ENCODE measurements around the gene OR2A5. TPM values are rescaled to one million over a fixed set of nuclear protein-coding genes. Genes with fewer than 3 reads are reported as not detected.
"Not testable (repeated sequence)": the region's sequence is repeated elsewhere in the genome, so short reads cannot be mapped to it uniquely, and the experiment has no call there.

OR2A5 gene
- total RNA-seq, 1 donor from 2014 or later: not detected

DNA sequence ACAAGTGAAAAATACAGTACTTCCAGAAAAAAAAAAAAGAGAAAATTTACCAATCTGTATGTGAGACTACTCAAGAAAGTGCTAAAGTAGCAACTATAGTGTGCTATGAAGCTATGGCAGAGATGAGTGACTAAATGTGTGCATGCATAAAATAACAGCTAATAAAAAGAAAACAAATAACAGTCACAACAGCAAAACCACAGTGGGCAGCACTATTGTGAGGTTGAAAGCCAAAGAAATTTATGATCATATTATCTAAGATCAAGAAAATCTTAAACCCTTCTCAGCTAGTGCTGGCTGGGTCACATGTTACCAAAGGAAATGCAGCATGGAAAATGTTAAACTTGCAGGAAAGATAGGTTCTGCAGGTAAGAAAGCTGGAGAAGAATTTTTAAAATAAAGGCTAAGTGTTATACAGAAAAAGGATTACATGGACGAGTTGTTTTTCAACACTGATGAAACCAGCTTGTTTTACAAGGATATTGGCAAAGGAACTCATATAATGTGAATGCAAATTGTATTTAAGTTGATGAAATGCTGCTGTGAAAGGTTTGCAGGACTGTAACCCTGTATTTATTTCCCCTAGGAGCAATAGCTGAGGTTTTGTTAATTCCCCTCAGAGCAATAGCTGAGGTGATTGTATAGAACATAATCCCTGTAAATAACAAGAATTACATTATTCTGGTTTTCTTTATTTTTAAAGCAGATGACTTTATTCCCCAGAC, 15.6 kb upstream of the OR2A5 start:
- DNase-seq (ENCODE audit: low read depth): no peak

DNA sequence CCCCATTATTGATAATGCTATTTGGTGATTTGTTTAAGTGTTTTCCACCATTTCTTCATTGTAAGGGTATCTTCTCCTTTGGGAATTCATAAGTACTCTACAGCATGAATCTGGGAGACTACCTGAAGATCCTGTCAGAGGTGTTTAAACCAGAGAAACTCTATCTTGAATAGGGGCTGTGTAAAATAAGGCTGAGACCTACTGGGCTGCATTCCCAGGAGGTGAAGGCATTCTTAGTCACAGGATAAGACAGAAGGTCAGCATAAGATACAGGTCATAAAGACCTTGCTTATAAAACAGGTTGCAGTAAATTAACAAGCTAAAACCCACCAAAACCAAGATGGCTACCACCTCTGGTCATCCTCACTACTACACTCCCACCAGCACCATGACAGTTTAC, 13.4 kb upstream of the OR2A5 start:
- DNase-seq (ENCODE audit: low read depth): no peak

DNA sequence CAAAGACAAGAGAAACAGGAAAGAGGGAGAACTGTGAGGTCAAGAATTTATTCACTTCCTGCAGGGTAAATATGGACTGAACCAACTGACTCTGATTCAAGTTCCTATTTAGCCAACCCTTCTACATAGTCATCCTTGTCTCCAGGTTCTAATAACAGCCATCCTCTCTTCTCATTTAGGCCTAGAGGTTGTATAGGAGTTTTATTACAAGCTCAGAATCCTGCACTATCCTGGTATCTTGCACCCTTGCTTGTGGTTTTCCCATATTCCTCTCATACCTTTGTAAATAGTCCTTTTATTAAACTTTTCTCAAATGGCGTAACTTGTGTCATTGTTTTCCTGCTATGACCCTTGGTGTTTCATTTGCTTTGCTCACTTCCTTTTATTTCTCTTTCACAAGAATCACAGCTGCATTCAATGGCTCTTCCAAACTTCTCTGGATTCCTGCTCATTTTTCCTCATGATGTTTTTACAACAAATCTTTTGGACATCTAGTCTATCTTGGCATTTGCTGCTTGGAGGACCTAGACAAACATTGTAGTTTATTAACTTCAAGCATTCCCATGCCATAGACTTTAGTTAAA, 12.4 kb upstream of the OR2A5 start:
- DNase-seq (ENCODE audit: low read depth): no peak

DNA sequence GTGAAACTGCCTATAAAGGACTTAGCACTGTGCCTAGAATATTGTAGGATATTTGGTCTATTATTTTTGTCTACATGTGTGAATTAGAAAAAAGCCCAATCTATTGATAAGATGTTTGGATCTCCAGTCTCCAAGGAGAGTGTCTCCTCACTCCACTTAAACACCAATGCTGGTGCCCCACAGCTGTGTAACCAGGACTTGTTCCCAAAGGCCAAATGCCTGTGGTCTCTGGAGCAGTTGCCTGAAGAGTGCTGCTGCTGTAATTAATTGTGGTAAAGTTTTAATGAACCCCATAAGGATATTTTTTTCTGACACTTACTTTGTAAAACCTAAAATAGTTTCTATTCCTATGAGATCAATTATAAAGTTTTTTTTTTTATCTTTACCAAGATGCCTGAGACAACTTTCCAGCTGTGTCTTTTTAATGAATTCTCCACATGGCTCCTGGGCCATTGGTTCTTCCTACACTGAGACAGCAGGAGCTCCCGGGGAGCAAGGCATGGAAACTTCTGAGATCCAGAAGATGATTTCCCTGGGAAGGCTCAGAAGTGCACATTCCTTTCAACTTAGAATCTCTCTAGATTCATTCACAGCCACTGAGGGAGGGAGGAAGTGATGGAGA, 11.2 kb upstream of the OR2A5 start:
- DNase-seq (ENCODE audit: low read depth): peak; percentile 65

DNA sequence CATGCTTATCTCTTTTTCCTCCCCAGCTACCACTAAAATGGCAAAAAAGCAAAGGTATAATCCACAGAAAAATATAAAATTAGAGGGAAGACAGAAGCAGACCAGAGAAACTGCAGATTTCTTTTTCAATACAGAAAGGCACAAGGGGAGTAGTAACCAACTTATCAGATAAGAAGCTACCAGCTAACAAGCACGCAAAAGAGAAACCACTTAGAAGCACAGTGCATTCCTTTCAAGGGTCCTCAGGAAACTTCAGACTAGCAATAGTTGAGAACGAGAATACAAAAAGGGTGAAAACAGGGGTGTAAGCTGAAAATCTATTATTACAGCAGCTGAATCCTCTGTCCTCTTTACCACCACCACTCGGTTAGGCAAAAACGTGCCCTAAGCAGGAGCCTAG, 9.9 kb upstream of the OR2A5 start:
- DNase-seq (ENCODE audit: low read depth): no peak

DNA sequence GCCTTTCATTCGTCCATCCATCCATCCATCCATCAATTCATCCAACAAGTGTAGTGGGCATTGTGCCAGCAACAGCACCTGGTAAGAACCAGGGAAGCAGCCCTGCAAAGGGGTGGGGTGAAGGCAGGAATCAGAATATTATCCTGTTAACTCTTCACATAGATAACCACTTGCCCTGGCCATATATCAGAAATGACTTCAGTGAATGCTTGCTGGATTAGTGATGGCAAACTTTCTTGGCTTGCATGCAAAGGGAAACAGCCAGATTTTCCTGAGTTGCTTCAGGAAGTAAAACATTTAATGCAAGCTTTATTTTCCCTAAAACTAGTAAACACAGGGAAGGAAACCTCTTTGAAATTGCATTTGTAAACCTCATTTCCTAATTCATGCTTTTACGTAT, 743 bp downstream of the OR2A5 start:
- no peak for DNase-seq (ENCODE audit: low read depth)

DNA sequence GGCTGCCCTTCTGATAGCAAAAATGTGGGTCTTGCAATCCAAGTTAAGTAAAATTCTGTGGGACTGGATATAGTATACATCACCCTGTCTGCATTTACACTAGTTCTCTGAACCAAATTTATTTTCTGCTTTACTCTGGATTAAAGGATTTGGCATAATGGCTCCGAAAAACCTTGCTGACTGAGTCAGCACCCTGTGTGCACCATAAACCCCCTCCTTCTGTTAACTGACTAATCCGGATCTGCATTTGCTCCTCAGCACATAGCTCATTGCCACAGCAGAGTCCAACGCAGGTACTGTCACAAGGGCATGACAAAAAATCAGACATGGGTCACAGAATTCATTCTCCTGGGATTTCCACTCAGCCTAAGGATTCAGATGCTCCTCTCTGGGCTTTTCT, 1.3 kb downstream of the OR2A5 start:
- no peak for DNase-seq (ENCODE audit: low read depth)

DNA sequence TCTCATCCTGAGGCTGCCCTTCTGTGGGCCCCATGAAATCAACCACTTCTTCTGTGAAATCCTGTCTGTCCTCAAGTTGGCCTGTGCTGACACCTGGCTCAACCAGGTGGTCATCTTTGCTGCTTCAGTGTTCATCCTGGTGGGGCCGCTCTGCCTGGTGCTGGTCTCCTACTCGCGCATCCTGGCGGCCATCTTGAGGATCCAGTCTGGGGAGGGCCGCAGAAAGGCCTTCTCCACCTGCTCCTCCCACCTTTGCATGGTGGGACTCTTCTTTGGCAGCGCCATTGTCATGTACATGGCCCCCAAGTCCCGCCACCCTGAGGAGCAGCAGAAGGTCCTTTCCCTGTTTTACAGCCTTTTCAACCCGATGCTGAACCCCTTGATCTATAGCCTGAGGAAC, 2.1 kb downstream of the OR2A5 start:
- DNase-seq (ENCODE audit: low read depth): not testable (repeated sequence)

DNA sequence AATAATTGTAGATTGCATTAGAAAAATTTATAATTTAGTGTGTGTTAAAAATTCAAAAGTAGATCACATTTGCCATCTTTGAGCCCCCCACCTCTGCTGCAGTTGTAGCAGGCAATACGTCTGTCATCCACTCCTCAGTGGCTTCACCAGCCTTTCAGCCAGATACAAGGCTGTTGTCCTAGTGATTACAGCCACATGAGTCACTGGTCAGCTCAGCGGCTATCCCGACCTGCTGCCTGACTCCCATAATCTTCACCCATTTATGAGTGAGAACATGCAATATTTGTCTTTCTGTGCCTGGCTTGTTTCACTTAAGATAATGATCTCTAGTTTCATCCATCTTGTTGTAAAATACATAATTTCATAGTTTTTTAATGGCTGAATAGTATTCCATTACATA, 9.2 kb downstream of the OR2A5 start:
- DNase-seq (ENCODE audit: low read depth): peak; percentile 22

DNA sequence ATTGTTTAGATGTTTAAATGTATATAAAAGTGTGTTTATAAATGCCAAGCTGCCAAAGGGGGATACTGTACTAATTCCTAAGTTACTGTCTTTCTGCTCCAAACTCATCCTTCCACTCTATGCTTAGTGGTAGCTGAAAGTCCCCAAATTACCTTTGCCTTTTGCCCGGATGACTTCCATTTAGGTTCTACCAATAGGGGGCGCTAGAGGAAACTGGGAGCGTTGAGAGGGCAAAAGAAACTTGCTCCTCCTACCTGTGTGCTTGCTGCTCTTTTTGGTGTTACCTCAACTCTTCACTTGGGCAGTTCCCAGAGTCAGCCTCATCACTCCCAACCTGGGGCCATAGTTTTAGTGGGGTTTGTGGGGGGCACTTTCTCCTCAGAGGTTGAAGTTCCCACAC, 15.0 kb downstream of the OR2A5 start:
- DNase-seq (ENCODE audit: low read depth): no peak

DNA sequence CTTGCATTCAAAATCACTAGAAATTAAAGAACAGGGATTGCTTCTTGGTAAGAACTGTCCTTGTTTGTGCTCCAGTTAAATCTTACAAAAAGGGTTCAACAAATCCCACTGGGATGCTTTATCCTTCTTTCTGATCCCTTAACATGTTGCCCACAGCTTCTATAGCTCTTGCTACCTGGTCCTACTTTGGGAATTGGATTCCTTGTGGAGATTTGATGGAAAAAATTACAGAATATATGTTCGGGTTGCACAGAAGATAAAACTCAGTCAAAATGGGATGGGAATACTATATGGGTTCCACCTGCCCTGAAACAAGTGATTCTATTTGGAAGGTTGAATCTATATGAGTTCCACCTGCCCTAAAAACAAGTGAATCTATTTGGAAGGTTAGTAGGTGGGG, 20.8 kb downstream of the OR2A5 start, which contains the start of gene OR2A25:
TSS of gene OR2A25 (plus strand) at position 301 of the 400 bp plus-strand sequence. CDS start 4,409 bp downstream, outside the sequence.
- no peak for DNase-seq (ENCODE audit: low read depth)

DNA sequence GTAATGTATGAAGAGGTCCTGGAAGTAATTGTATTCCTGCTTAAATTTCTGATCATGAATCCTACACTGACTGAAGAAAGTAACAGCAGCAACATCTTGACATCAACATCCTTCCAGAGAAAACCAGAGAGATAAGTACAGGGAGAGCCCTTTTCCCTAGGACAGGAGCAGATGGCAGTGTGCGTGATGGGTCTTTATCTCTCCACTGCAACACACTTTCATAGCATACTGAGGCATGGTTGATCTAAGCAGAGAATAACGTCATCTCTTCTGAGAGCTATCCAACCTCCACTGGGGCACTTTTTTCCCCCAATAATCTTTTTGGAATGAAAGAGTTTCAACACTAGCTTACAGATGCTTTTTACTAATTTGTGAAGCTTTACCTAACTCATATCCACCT, 21.2 kb downstream of the OR2A5 start:
- no peak for DNase-seq (ENCODE audit: low read depth)

DNA sequence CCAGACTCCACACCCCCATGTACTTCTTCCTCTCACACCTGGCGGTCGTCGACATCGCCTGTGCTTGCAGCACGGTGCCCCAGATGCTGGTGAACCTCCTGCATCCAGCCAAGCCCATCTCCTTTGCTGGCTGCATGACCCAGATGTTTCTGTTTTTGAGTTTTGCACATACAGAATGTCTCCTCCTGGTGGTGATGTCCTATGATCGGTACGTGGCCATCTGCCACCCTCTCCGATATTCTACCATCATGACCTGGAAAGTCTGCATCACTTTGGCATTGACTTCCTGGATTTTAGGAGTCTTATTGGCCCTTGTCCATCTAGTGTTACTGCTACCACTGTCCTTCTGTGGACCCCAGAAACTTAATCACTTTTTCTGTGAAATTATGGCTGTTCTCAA, 25.6 kb downstream of the OR2A5 start:
- DNase-seq (ENCODE audit: low read depth): no peak

DNA sequence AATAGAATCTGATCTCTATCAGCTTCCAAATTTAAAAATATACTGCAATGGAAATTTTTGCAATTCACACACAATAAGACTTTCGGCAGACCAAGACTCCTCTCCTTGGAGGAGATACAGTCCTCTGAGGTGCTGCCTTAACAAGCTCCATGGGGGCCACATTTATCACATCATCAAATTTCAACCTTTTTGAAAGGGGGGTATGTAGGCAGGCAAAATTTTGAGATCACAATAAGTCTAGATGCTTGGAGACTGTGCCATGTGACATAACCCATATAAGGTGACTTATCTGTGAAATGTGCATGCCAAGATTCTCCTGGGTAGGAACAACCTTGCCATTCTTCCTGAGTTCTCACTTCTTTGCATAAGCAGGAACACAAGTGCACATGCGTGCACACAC, 37.2 kb downstream of the OR2A5 start, which contains the start of gene OR2A12:
TSS of gene OR2A12 (plus strand) at position 301 of the 400 bp plus-strand sequence. CDS start 8,830 bp downstream, outside the sequence.
- no peak for DNase-seq (ENCODE audit: low read depth)

DNA sequence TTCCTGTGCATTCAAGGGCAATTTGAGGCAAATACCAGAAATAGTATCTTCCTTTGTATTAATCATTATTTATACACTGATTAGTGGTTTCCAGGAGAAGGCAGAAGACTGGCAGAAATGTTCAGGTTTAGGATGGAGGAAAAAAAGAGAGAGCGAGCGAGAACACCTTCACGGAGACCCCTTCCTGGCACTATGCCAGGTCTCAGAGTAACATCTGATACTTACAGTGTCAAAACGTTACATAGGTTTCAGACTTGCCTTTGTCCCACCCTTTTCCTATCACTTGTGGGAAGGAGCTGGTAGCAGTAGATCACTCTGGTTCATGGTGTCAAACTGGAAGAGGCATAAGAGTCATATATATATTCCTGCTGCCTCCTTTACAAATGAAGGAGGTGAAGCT, 38.0 kb downstream of the OR2A5 start:
- no peak for DNase-seq (ENCODE audit: low read depth)

DNA sequence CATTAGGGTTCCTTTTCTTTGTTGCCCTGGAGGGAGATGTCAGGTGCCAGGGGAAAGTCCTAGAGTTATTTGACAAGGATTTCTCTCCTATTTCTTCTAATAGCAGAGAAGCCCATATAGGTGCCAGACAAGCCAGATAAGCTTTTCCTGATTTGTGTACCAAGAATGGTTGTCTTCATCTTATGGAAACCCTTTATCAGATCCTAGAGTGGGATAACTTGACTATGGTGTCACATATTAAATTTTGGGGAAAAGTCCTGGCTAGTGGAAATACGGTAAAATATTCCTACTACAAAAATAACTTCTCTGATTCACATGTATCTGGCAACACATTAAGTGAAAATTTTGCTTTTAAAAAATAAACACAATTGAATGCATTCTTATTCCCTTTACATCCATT, 38.5 kb downstream of the OR2A5 start:
- no peak for DNase-seq (ENCODE audit: low read depth)

DNA sequence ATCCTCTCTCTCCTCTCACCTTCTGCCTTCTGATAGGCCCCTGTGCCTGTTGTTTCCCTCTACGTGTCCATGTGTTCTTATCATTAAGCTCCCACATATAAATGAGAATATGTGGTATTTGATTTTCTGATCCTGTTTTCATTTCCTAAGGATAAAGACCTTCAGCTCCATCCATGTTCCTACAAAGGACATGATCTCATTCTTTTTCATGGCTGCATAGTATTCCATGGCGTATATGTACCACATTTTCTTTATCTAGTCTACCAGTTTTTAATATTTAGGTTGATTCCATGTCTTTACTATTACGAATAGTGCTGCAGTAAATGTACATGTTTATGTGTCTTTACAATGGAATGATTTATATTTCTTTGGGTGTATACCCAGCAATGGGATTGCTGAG, 41.9 kb downstream of the OR2A5 start:
- DNase-seq (ENCODE audit: low read depth): no peak

DNA sequence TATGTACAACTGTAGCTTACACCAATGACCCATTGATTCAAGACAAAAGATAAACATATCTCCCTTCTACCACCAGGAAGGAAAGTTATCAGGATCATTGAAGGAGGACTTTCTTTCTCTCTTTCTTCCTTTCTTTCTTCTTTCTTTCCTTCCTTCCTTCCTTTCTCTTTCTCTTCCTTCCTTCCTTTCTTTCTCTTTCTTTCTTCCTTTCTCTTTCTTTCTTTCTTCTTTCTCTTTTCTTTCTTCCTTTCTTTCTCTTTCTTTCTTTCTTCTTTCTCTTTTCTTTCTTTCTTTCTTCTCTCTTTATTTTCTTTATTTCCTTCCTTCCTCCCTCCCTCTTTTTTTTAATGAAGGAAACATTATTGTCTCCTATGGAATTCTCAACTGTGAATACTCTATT, 50.0 kb downstream of the OR2A5 start:
- no peak for DNase-seq (ENCODE audit: low read depth)

DNA sequence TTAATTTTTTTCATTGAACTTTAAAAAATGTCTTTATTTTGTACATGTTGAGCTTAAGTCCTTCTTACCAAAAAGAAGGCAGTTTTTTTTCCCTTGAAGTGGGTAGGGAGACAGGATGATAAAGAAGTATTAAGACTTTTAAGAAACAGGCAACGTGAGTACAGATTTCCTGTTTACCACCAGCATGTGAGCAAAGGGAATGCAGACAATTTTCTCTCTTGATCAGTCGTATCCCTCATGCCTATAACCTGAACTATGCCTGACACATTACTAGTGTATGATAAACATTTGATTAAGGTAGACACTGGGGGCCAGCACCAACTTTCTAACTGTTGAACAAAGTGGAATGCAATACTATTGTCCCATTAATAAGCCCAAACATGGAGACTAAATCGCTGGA, 51.9 kb downstream of the OR2A5 start:
- no peak for DNase-seq (ENCODE audit: low read depth)

DNA sequence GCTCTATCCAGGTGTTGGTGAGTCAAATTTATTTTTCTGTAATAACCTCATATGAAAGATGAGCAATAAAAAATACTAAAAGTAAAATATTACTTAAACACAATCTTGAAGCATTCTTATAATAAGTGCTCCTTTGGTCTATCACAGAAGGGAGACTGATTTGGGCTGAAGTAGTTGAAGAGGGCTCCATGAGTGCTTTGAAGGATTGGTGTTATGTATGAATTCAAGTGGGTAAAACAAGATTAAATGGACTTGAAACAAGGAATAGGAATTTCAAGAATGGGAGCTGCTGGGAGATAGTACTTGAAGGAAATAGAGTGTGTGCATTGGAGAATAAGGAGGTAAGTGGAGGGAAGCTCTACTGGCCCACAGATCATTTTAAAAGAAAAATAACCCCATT, 53.3 kb downstream of the OR2A5 start:
- no peak for DNase-seq (ENCODE audit: low read depth)

DNA sequence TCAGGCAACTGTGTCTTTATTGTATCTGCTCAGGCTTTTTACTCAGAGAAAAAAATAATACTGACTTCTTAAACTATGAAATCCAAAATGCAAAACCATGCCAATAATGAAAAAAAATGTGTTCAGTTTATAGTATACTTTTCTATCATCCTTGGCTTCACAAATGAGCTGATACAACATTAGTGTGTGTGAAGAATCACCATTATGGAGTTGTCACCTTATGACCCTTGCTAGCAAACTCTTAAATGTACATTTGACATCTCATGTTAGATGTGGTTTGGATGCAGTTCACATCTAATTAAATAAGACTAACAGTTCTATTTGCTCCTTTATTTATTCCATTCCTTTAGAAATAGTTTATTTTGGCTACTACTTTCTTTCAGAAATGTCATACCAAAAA, 56.5 kb downstream of the OR2A5 start:
- DNase-seq (ENCODE audit: low read depth): no peak

Measured in myocyte (in vitro differentiated cells).